Uterus (tissue), 2 donors: Measurements from ENCODE around the gene NUP85.

ENCODE experiments used
- POLR2A ChIP-seq, 2 donors: fragments of 450-650 bp; IDR thresholded peaks; one replicate each; pipeline ENCODE4 v1.6.1; 2016; ENCODE audit warnings: antibody characterized with exemption in 2 of 2, mild to moderate bottlenecking in 1 of 2, moderate library complexity in 1 of 2
- TF ChIP-seq, protein P1 (sequence below), 4 experiments: fragments of 200-600 bp in 2 of 4; fragments of 450-650 bp in 2 of 4; sonication (generic) in 2 of 4; IDR thresholded peaks; one replicate each; pipeline ENCODE4 v1.5.1; 2016 to 2019; ENCODE audit warnings: antibody characterized with exemption in 4 of 4, mild to moderate bottlenecking in 2 of 4, moderate library complexity in 1 of 4

- TF ChIP-seq, protein P1, sequence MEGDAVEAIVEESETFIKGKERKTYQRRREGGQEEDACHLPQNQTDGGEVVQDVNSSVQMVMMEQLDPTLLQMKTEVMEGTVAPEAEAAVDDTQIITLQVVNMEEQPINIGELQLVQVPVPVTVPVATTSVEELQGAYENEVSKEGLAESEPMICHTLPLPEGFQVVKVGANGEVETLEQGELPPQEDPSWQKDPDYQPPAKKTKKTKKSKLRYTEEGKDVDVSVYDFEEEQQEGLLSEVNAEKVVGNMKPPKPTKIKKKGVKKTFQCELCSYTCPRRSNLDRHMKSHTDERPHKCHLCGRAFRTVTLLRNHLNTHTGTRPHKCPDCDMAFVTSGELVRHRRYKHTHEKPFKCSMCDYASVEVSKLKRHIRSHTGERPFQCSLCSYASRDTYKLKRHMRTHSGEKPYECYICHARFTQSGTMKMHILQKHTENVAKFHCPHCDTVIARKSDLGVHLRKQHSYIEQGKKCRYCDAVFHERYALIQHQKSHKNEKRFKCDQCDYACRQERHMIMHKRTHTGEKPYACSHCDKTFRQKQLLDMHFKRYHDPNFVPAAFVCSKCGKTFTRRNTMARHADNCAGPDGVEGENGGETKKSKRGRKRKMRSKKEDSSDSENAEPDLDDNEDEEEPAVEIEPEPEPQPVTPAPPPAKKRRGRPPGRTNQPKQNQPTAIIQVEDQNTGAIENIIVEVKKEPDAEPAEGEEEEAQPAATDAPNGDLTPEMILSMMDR (IDR thresholded peaks at IDR 0.05) = no peak
- TF ChIP-seq POLR2A (IDR thresholded peaks at IDR 0.05) = no peak
Observed at GRCh38 chr17:75173526-75173925, 32.0 kb upstream of the NUP85 start.
